ENCODE data around the gene CAMTA1. TPM values are rescaled to one million over a fixed set of nuclear protein-coding genes. Genes with fewer than 3 reads are reported as not detected.

Gene CAMTA1
- total RNA-seq, 1 experiment from 2014 or later = 60.0 TPM

- H3K9me3 Mint-ChIP-seq (ENCODE audit: unreplicated experiment) = no peaks in the 10 kb centered on the region
- H3K4me3 Mint-ChIP-seq (ENCODE audit: unreplicated experiment) = no peak overlapping the region
- H3K9me3 ChIP-seq = no peaks in the 10 kb centered on the region
- no peaks in the 10 kb centered on the region for H3K36me3 Mint-ChIP-seq (ENCODE audit: insufficient read depth, unreplicated experiment)
- no peaks in the 10 kb centered on the region for H3K4me1 ChIP-seq
- CTCF ChIA-PET = interaction anchor here (1.1 kb wide), 1 partner anchor 77 kb away, joined by 7 read pairs; no protein-coding TSS in a partner anchor
- no TSS peak for BruUV-seq (replicated peaks)
- no peak overlapping the region for H3K4me3 ChIP-seq (ENCODE audit: low read depth, low read length)
- no peaks in the 10 kb centered on the region for H3K27me3 ChIP-seq (replicated peaks; ENCODE audit: control insufficient read depth, insufficient read depth, low read length)
- H3K27ac Mint-ChIP-seq (ENCODE audit: unreplicated experiment) = no peak overlapping the region
- DNase-seq = no peak
- H3K27me3 Mint-ChIP-seq (ENCODE audit: insufficient read depth, unreplicated experiment) = no peaks in the 10 kb centered on the region
- TF ChIP-seq, protein P1, sequence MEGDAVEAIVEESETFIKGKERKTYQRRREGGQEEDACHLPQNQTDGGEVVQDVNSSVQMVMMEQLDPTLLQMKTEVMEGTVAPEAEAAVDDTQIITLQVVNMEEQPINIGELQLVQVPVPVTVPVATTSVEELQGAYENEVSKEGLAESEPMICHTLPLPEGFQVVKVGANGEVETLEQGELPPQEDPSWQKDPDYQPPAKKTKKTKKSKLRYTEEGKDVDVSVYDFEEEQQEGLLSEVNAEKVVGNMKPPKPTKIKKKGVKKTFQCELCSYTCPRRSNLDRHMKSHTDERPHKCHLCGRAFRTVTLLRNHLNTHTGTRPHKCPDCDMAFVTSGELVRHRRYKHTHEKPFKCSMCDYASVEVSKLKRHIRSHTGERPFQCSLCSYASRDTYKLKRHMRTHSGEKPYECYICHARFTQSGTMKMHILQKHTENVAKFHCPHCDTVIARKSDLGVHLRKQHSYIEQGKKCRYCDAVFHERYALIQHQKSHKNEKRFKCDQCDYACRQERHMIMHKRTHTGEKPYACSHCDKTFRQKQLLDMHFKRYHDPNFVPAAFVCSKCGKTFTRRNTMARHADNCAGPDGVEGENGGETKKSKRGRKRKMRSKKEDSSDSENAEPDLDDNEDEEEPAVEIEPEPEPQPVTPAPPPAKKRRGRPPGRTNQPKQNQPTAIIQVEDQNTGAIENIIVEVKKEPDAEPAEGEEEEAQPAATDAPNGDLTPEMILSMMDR (IDR thresholded peaks at IDR 0.05; ENCODE audit: insufficient read depth in 1 of 2, low read depth in 1 of 2, low read length in 1 of 2, severe bottlenecking in 1 of 2, unreplicated experiment in 1 of 2) = no peak
- intact Hi-C loops (cut with micrococcal nuclease; ENCODE audit: unreplicated experiment) = no loop called here
- no peaks in the 10 kb centered on the region for H3K4me1 Mint-ChIP-seq (ENCODE audit: low read depth, unreplicated experiment)
- POLR2A ChIA-PET = no interaction called here
- H3K36me3 ChIP-seq (ENCODE audit: control insufficient read depth, insufficient read depth, low read length) = no peaks in the 10 kb centered on the region
Observed at GRCh38 chr1:7744882-7745281, 959.6 kb downstream of the CAMTA1 start.

DNA sequence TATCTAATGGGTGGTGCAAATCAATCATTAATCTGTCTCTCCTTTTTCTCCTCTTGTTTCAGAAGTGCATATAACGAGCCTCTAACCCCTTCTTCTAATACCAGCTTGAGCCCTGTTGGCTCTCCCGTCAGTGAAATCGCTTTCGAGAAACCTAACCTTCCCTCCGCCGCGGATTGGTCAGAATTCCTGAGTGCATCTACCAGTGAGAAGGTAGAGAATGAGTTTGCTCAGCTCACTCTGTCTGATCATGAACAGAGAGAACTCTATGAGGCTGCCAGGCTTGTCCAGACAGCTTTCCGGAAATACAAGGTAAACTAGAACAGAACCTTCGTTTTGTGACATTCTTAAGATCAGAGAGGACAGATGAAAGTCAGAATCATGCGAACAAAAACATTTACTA, 960.5 kb downstream of the CAMTA1 start:
- H3K9me3 Mint-ChIP-seq (ENCODE audit: unreplicated experiment) = no peaks in the 10 kb centered on the region
- H3K4me3 ChIP-seq (ENCODE audit: low read depth, low read length) = no peak overlapping the region
- no peaks in the 10 kb centered on the region for H3K36me3 ChIP-seq (ENCODE audit: control insufficient read depth, insufficient read depth, low read length)
- H3K4me1 ChIP-seq = no peaks in the 10 kb centered on the region
- ChIA-PET CTCF (interaction anchor here (1.1 kb wide), 1 partner anchor 78 kb away, joined by 7 read pairs; no protein-coding TSS in a partner anchor), POLR2A (no interaction called here)
- no peaks in the 10 kb centered on the region for H3K9me3 ChIP-seq
- H3K27me3 ChIP-seq (replicated peaks; ENCODE audit: control insufficient read depth, insufficient read depth, low read length) = no peaks in the 10 kb centered on the region
- DNase-seq = no peak
- H3K4me1 Mint-ChIP-seq (ENCODE audit: low read depth, unreplicated experiment) = no peaks in the 10 kb centered on the region
- no peak overlapping the region for H3K4me3 Mint-ChIP-seq (ENCODE audit: unreplicated experiment)
- no peak overlapping the region for H3K27ac Mint-ChIP-seq (ENCODE audit: unreplicated experiment)
- TF ChIP-seq, protein P1 (IDR thresholded peaks at IDR 0.05; ENCODE audit: insufficient read depth in 1 of 2, low read depth in 1 of 2, low read length in 1 of 2, severe bottlenecking in 1 of 2, unreplicated experiment in 1 of 2) = no peak
- intact Hi-C loops (cut with micrococcal nuclease; ENCODE audit: unreplicated experiment) = no loop called here
- BruUV-seq (replicated peaks) = no TSS peak
- no peaks in the 10 kb centered on the region for H3K36me3 Mint-ChIP-seq (ENCODE audit: insufficient read depth, unreplicated experiment)
- H3K27me3 Mint-ChIP-seq (ENCODE audit: insufficient read depth, unreplicated experiment) = no peaks in the 10 kb centered on the region

- Histone ChIP-seq H3K9me3 (no peaks in the 10 kb centered on the region), H3K36me3 (ENCODE audit: control insufficient read depth, insufficient read depth, low read length) (no peaks in the 10 kb centered on the region), H3K4me1 (no peaks in the 10 kb centered on the region), H3K27me3 (replicated peaks; ENCODE audit: control insufficient read depth, insufficient read depth, low read length) (no peaks in the 10 kb centered on the region), H3K4me3 (ENCODE audit: low read depth, low read length) (no peak overlapping the region)
- Mint-ChIP-seq H3K36me3 (ENCODE audit: insufficient read depth, unreplicated experiment) (no peaks in the 10 kb centered on the region), H3K4me1 (ENCODE audit: low read depth, unreplicated experiment) (peaks cover 5% of the 10 kb centered on the region), H3K9me3 (ENCODE audit: unreplicated experiment) (no peaks in the 10 kb centered on the region), H3K4me3 (ENCODE audit: unreplicated experiment) (no peak overlapping the region), H3K27ac (ENCODE audit: unreplicated experiment) (no peak overlapping the region), H3K27me3 (ENCODE audit: insufficient read depth, unreplicated experiment) (no peaks in the 10 kb centered on the region)
- no peak for DNase-seq
- intact Hi-C loops (cut with micrococcal nuclease; ENCODE audit: unreplicated experiment) = no loop called here
- BruUV-seq (replicated peaks) = no TSS peak
- TF ChIP-seq, protein P1 (IDR thresholded peaks at IDR 0.05; ENCODE audit: insufficient read depth in 1 of 2, low read depth in 1 of 2, low read length in 1 of 2, severe bottlenecking in 1 of 2, unreplicated experiment in 1 of 2) = no peak
- CTCF ChIA-PET = no interaction called here
- POLR2A ChIA-PET = interaction anchor here (1.3 kb wide), 1 partner anchor 43 kb away, joined by 3 read pairs; no protein-coding TSS in a partner anchor
Observed at GRCh38 chr1:7747605-7748004, 962.4 kb downstream of the CAMTA1 start.
